Motor neuron (in vitro differentiated cells): ENCODE data around the gene MEOX1. TPM values are rescaled to one million over a fixed set of nuclear protein-coding genes. Genes with fewer than 3 reads are reported as not detected.

ENCODE experiments used
- ATAC-seq, 8 experiments: fragments of 200-7000 bp; cut with Tn5 transposase; replicated peaks in 6 of 8; 2 replicates each; pipeline ENCODE4 v1.8.0; 2021; ENCODE audit warnings: mild to moderate bottlenecking in 8 of 8, moderate library complexity in 8 of 8
- H3K27ac ChIP-seq, 2 donors: fragments of 250-450 bp; sonication (Bioruptor Pico); 2 replicates each; pipeline ENCODE4 v1.9.0; 2021; ENCODE audit warnings: antibody characterized with exemption in 2 of 2, mild to moderate bottlenecking in 2 of 2, moderate library complexity in 1 of 2
- H3K4me1 ChIP-seq, 2 donors: fragments of 250-450 bp; sonication (Bioruptor Pico); replicated peaks in 1 of 2; 2 replicates each; pipeline ENCODE4 v1.6.1; 2021; ENCODE audit warnings: antibody characterized with exemption in 2 of 2, mild to moderate bottlenecking in 2 of 2, moderate library complexity in 1 of 2
- H3K4me3 ChIP-seq, 5 donors: fragments of 250-450 bp; sonication (Bioruptor Pico); 2 replicates each; pipeline ENCODE4 v1.9.0; 2021; ENCODE audit warnings: antibody characterized with exemption in 5 of 5, mild to moderate bottlenecking in 5 of 5, moderate library complexity in 4 of 5
- WGBS, 10 experiments: fragments of 450-650 bp; shearing (Covaris generic); methylation state at CpG; one replicate each; pipeline ENCODE4 v1.0.0; 2022; 5-methylcytosine and 5-hydroxymethylcytosine counted together
- in situ Hi-C, 9 experiments: fragments of 400-800 bp; cut with MboI; loops; one replicate each; pipeline ENCODE4 v1.15.0; 2021; ENCODE audit warnings: low sequenced_read_pairs in 9 of 9, low pct_unique_long_range_greater_than_20kb in 2 of 9; ENCODE audit not compliant: unreplicated experiment in 9 of 9
- total RNA-seq, 8 experiments: library from RNA; unstranded; fragments of 300-600 nt; gene quantifications; 2 replicates each; pipeline versions ENCODE4 v1.2.3 to v1.2.4, GENCODE V29; 2022

Gene MEOX1
- total RNA-seq, 8 experiments from 2014 or later: 0.05 to 0.56 (median 0.36) TPM; not detected in 1

- in situ Hi-C loops: no loop called here
- no peak overlapping the region for H3K27ac ChIP-seq
- H3K4me3 ChIP-seq: no peak overlapping the region
- H3K4me1 ChIP-seq: peaks cover 8 to 9% of the 10 kb centered on the region in 2 donors
- no peak for ATAC-seq
- WGBS, 10 experiments: 90 to 100% (median 98%) methylated on average over 1 to 3 of the region's 4 CpGs; no CpG with 5 or more reads in 6 of the 10 experiments
These were observed 17.6 kb downstream of the MEOX1 start for GRCh38 chr17:43644081-43644480.

GRCh38 chr17:43641416-43641815, 20.3 kb downstream of the MEOX1 start:
- no peak for ATAC-seq
- Histone ChIP-seq H3K4me1 (peaks cover 8 to 9% of the 10 kb centered on the region in 2 donors), H3K4me3 (no peak overlapping the region), H3K27ac (no peak overlapping the region)
- in situ Hi-C loops: no loop called here
- 17 to 100% (median 80%) methylated on average over 1 to 7 of the region's 7 CpGs; no CpG with 5 or more reads in 3 of the 10 experiments for WGBS, 10 experiments

- in situ Hi-C loops: no loop called here
These were observed 21.1 kb downstream of the MEOX1 start for GRCh38 chr17:43640491-43641252.

GRCh38 chr17:43637563-43638323, 24.0 kb downstream of the MEOX1 start:
- ATAC-seq: no peak
- 60 to 100% (median 92%) methylated on average over 1 to 8 of the region's 13 CpGs; no CpG with 5 or more reads in 1 of the 10 experiments for WGBS, 10 experiments
- Histone ChIP-seq H3K4me1 (peaks cover 17 to 18% of the 10 kb centered on the region in 2 donors), H3K27ac (no peak overlapping the region), H3K4me3 (no peak overlapping the region)
- in situ Hi-C loops: no loop called here

More at GRCh38 chr17:43640491-43641252, 21.1 kb downstream of the MEOX1 start:
- WGBS, 10 experiments: 8 to 63% (median 47%) methylated on average over 1 to 8 of the region's 8 CpGs; no CpG with 5 or more reads in 2 of the 10 experiments
- Histone ChIP-seq H3K4me3 (no peak overlapping the region), H3K4me1 (peaks cover 8 to 9% of the 10 kb centered on the region in 2 donors), H3K27ac (no peak overlapping the region)
- no peak for ATAC-seq

GRCh38 chr17:43636426-43636825, 25.3 kb downstream of the MEOX1 start:
- in situ Hi-C loops: no loop called here
- Histone ChIP-seq H3K4me1 (peaks cover 29% of the 10 kb centered on the region in 2 donors), H3K27ac (no peak overlapping the region), H3K4me3 (no peak overlapping the region)
- 0 to 100% (median 93%) methylated on average over 1 to 4 of the region's 5 CpGs; no CpG with 5 or more reads in 4 of the 10 experiments for WGBS, 10 experiments
- no peak for ATAC-seq

- Histone ChIP-seq H3K4me3 (no peak overlapping the region), H3K27ac (peak overlapping the region in 1 of 2 donors; percentile 47), H3K4me1 (peaks cover 21% of the 10 kb centered on the region in 2 donors)
- 72 to 82% (median 82%) methylated on average over 2 to 10 of the region's 13 CpGs; no CpG with 5 or more reads in 7 of the 10 experiments for WGBS, 10 experiments
- in situ Hi-C loops: no loop called here
- peak in 5 of 8 experiments; percentile 50 to 96 (median 75) for ATAC-seq
These were observed 27.1 kb downstream of the MEOX1 start for GRCh38 chr17:43634591-43635125.

- in situ Hi-C loops: no loop called here
- 0% methylated on average over 1 of the region's 10 CpGs; no CpG with 5 or more reads in 9 of the 10 experiments for WGBS, 10 experiments
- peaks cover 21 to 32% of the 10 kb centered on the region in 2 donors for H3K4me1 ChIP-seq
- ATAC-seq: no peak
- no peak overlapping the region for H3K4me3 ChIP-seq
- H3K27ac ChIP-seq: no peak overlapping the region
These were observed 29.5 kb downstream of the MEOX1 start for GRCh38 chr17:43632221-43632620.

- ATAC-seq: no peak
- Histone ChIP-seq H3K27ac (no peak overlapping the region), H3K4me1 (peaks cover 21 to 32% of the 10 kb centered on the region in 2 donors), H3K4me3 (no peak overlapping the region)
- WGBS, 10 experiments: 20 to 100% (median 81%) methylated on average over 1 to 2 of the region's 7 CpGs; no CpG with 5 or more reads in 6 of the 10 experiments
- in situ Hi-C loops: no loop called here
These were observed 30.3 kb downstream of the MEOX1 start for GRCh38 chr17:43631429-43631828.

- Histone ChIP-seq H3K27ac (no peak overlapping the region), H3K4me1 (peaks cover 12 to 23% of the 10 kb centered on the region in 2 donors), H3K4me3 (no peak overlapping the region)
- ATAC-seq: no peak
- WGBS, 10 experiments: 0 to 100% (median 61%) methylated on average over 1 to 9 of the region's 15 CpGs; no CpG with 5 or more reads in 2 of the 10 experiments
- in situ Hi-C loops: no loop called here
These were observed 33.6 kb downstream of the MEOX1 start for GRCh38 chr17:43628089-43628650.

GRCh38 chr17:43627653-43628052, 34.1 kb downstream of the MEOX1 start:
- H3K4me3 ChIP-seq: no peak overlapping the region
- peak in 1 of 8 experiments; percentile 37 for ATAC-seq
- in situ Hi-C loops: no loop called here
- no peak overlapping the region for H3K27ac ChIP-seq
- peaks cover 11 to 21% of the 10 kb centered on the region in 2 donors for H3K4me1 ChIP-seq
- 0 to 63% (median 27%) methylated on average over 1 to 4 of the region's 5 CpGs; no CpG with 5 or more reads in 3 of the 10 experiments for WGBS, 10 experiments

- Histone ChIP-seq H3K27ac (no peak overlapping the region), H3K4me3 (no peak overlapping the region), H3K4me1 (peaks cover 0 to 10% of the 10 kb centered on the region in 2 donors)
- 50 to 100% (median 89%) methylated on average over 1 to 3 of the region's 3 CpGs for WGBS, 10 experiments
- in situ Hi-C loops: no loop called here
- peak in 1 of 8 experiments; percentile 61 for ATAC-seq
These were observed 35.7 kb downstream of the MEOX1 start for GRCh38 chr17:43626023-43626422.

GRCh38 chr17:43625606-43626005, 36.1 kb downstream of the MEOX1 start:
- ATAC-seq: peak in 1 of 8 experiments; percentile 50
- in situ Hi-C loops: no loop called here
- H3K4me3 ChIP-seq: no peak overlapping the region
- H3K4me1 ChIP-seq: peaks cover 0 to 10% of the 10 kb centered on the region in 2 donors
- H3K27ac ChIP-seq: no peak overlapping the region
